ENCODE data around the gene ITGA5.

DNA sequence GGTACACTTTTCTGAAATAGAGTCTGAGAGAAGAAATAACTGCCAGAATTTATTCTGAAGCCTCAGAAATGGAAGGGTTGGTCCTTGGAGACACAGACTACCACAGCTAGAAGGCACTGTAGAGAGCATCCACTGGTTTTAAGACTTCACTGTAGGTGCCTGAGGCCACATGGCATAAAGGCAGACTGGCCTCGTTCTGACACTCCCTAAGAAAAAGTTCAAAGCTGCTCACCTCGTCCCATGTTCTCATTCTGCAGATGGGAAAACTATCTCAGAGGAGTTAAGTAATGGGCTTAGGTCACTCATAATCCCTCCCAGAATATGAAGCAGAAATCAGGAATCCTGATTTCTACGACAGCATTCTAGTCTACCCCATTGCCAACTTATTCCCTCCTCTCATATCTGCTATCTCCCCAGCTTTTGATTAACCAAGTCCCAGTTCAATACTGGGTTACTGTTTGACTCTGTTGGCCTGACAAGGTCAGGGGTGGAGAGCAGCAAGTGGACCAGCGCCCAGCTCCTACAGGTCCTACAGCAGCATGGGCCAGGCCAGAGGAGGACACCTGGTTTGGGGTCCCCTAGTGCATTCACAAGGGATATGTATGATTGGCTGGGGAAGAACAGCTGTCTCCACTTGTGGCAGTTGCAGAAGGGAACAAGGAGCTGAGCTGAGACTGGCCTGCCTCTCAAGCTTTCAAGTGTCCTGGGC is 3.7 kb downstream of the ITGA5 start:
- TF ChIP-seq, protein P1, sequence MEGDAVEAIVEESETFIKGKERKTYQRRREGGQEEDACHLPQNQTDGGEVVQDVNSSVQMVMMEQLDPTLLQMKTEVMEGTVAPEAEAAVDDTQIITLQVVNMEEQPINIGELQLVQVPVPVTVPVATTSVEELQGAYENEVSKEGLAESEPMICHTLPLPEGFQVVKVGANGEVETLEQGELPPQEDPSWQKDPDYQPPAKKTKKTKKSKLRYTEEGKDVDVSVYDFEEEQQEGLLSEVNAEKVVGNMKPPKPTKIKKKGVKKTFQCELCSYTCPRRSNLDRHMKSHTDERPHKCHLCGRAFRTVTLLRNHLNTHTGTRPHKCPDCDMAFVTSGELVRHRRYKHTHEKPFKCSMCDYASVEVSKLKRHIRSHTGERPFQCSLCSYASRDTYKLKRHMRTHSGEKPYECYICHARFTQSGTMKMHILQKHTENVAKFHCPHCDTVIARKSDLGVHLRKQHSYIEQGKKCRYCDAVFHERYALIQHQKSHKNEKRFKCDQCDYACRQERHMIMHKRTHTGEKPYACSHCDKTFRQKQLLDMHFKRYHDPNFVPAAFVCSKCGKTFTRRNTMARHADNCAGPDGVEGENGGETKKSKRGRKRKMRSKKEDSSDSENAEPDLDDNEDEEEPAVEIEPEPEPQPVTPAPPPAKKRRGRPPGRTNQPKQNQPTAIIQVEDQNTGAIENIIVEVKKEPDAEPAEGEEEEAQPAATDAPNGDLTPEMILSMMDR (IDR thresholded peaks at IDR 0.05 in 8 of 11, conservative IDR thresholded peaks at IDR 0.05 in 3 of 11) = no peak
- TF ChIP-seq POLR2AphosphoS5 (IDR thresholded peaks at IDR 0.05) (no peak), POLR2A (IDR thresholded peaks at IDR 0.05) (no peak)

Data from spleen (tissue), 7 donors.